GM21515 (cell line): ENCODE measurements around the gene AJAP1.

Experiments
- ATAC-seq: cut with Tn5 transposase; IDR thresholded peaks from one replicate; pipeline ENCODE4 v1.9.1; 2021; ENCODE audit not compliant: unreplicated experiment

The AJAP1 gene

GRCh38 chr1:4678066-4678717 is 23.8 kb downstream of the AJAP1 start:
- no peak for ATAC-seq

GRCh38 chr1:4681026-4681425 is 26.6 kb downstream of the AJAP1 start:
- no peak for ATAC-seq

- ATAC-seq = no peak
Measured at GRCh38 chr1:4682607-4683220, 28.3 kb downstream of the AJAP1 start.

GRCh38 chr1:4684136-4684535 is 29.7 kb downstream of the AJAP1 start:
- no peak for ATAC-seq

- no peak for ATAC-seq
Measured at GRCh38 chr1:4684864-4685522, 30.6 kb downstream of the AJAP1 start.

- no peak for ATAC-seq
Measured at GRCh38 chr1:4685523-4685865, 31.1 kb downstream of the AJAP1 start.

GRCh38 chr1:4687943-4688342 is 33.5 kb downstream of the AJAP1 start:
- ATAC-seq = no peak

GRCh38 chr1:4689271-4689935 is 35.0 kb downstream of the AJAP1 start:
- no peak for ATAC-seq

- no peak for ATAC-seq
Measured at GRCh38 chr1:4689941-4690635, 35.7 kb downstream of the AJAP1 start.

- no peak for ATAC-seq
Measured at GRCh38 chr1:4690951-4691675, 36.7 kb downstream of the AJAP1 start.

GRCh38 chr1:4691766-4692405 is 37.5 kb downstream of the AJAP1 start:
- ATAC-seq = no peak

GRCh38 chr1:4692437-4692836 is 38.0 kb downstream of the AJAP1 start:
- no peak for ATAC-seq

- no peak for ATAC-seq
Measured at GRCh38 chr1:4693331-4693730, 38.9 kb downstream of the AJAP1 start.

GRCh38 chr1:4693891-4694290 is 39.5 kb downstream of the AJAP1 start:
- no peak for ATAC-seq

GRCh38 chr1:4694492-4694891 is 40.1 kb downstream of the AJAP1 start:
- ATAC-seq = no peak

- ATAC-seq = no peak
Measured at GRCh38 chr1:4695241-4695640, 40.8 kb downstream of the AJAP1 start.

GRCh38 chr1:4696161-4696745 is 41.8 kb downstream of the AJAP1 start:
- ATAC-seq = no peak

- ATAC-seq = no peak
Measured at GRCh38 chr1:4696753-4697152, 42.3 kb downstream of the AJAP1 start.

GRCh38 chr1:4697801-4698200 is 43.4 kb downstream of the AJAP1 start:
- no peak for ATAC-seq

GRCh38 chr1:4698911-4699310 is 44.5 kb downstream of the AJAP1 start:
- ATAC-seq = no peak
